Common myeloid progenitor, CD34-positive (primary cell): Measurements from ENCODE around the gene CNTLN.

Experiments
- CTCF ChIA-PET: fragments of 350-600 bp; sonication (Branson Sonifier 250); formaldehyde crosslinking; loops from one replicate; lab custom pipeline; 2021; ENCODE audit warnings: antibody characterized with exemption; lab: Charles Lee
- POLR2A ChIA-PET: fragments of 350-600 bp; sonication (Branson Sonifier 250); formaldehyde crosslinking; loops from one replicate; lab custom pipeline; 2021; ENCODE audit warnings: antibody characterized with exemption; lab: Charles Lee
- DNase-seq, 3 donors: peaks; one replicate each; pipeline versions ENCODE4 v3.0.0 to v3.0.0-alpha.2; 2013
- H3K27ac ChIP-seq, 2 experiments: 1 replicate in 1 of 2; 2 replicates in 1 of 2; pipeline ENCODE4 v1.7.0; 2013; ENCODE audit warnings: inconsistent platforms in 2 of 2, low read length in 2 of 2, mild to moderate bottlenecking in 2 of 2, low read depth in 1 of 2, moderate library complexity in 1 of 2; ENCODE audit not compliant: severe bottlenecking in 2 of 2, insufficient read depth in 1 of 2, poor library complexity in 1 of 2
- H3K27me3 ChIP-seq, 5 experiments: replicated peaks in 2 of 5; 1 replicate in 3 of 5; 2 replicates in 2 of 5; pipeline versions ENCODE4 v1.6.1 to v1.7.0; 2013; ENCODE audit warnings: low read length in 4 of 5, mild to moderate bottlenecking in 2 of 5, moderate library complexity in 2 of 5, inconsistent platforms in 1 of 5; ENCODE audit not compliant: insufficient read depth in 5 of 5, control insufficient read depth in 4 of 5
- H3K36me3 ChIP-seq, 4 experiments: 1 replicate in 2 of 4; 2 replicates in 2 of 4; pipeline versions ENCODE4 v1.6.1 to v1.7.0; 2013; ENCODE audit warnings: low read length in 3 of 4, control low read depth in 1 of 4, mild to moderate bottlenecking in 1 of 4; ENCODE audit not compliant: control insufficient read depth in 4 of 4, insufficient read depth in 4 of 4
- H3K4me1 ChIP-seq, 4 experiments: 1 replicate in 3 of 4; 2 replicates in 1 of 4; pipeline versions ENCODE4 v1.6.1 to v1.7.1; 2013; ENCODE audit warnings: low read length in 3 of 4, mild to moderate bottlenecking in 3 of 4, control low read depth in 1 of 4, inconsistent platforms in 1 of 4, moderate library complexity in 1 of 4; ENCODE audit not compliant: control insufficient read depth in 4 of 4, insufficient read depth in 4 of 4; ENCODE audit errors: control extremely low read depth in 1 of 4
- H3K4me3 ChIP-seq, 7 experiments: 1 replicate in 4 of 7; 2 replicates in 3 of 7; pipeline versions ENCODE4 v1.5.1 to v1.7.0; 2013; ENCODE audit warnings: mild to moderate bottlenecking in 7 of 7, low read length in 6 of 7, moderate library complexity in 6 of 7, inconsistent platforms in 2 of 7, low read depth in 2 of 7, control low read depth in 1 of 7; ENCODE audit not compliant: insufficient read depth in 4 of 7, control insufficient read depth in 1 of 7; ENCODE audit errors: extremely low read depth in 1 of 7
- H3K9me3 ChIP-seq, 5 experiments: 1 replicate in 4 of 5; 2 replicates in 1 of 5; pipeline versions ENCODE4 v1.6.1 to v1.7.1; 2013; ENCODE audit warnings: low read length in 4 of 5, mild to moderate bottlenecking in 2 of 5, inconsistent platforms in 1 of 5, low read depth in 1 of 5, moderate library complexity in 1 of 5; ENCODE audit not compliant: control insufficient read depth in 4 of 5, insufficient read depth in 2 of 5; ENCODE audit errors: control extremely low read depth in 1 of 5
- WGBS: methylation state at CpG from one replicate; pipeline ENCODE4 v1.1.5; 2013; ENCODE audit not compliant: insufficient coverage; 5-methylcytosine and 5-hydroxymethylcytosine counted together

The CNTLN gene

GRCh38 chr9:17121264-17121663 lies 13.6 kb upstream of the CNTLN start:
- CTCF ChIA-PET = no interaction called here
- POLR2A ChIA-PET = no interaction called here

DNA sequence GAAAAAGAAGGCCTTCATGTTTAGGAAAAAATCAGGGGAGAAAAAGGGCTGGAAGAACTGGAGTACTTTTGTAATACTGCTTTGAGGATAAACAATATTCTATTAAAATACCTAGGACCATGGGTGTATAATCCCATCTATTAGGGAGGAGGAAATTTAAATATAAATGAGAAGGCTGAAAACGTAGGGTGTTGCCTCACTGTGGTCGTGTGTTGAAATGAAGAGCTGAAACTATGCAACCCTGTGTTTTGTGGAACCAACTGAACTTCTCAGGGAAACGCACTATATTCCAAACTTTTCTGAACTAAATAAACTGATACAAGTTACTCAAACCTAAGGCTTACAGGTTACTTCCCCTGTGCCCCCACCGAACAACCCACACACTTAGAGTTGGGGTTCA lies 4.5 kb upstream of the CNTLN start:
- CTCF ChIA-PET = no interaction called here
- Histone ChIP-seq H3K27me3 (peaks cover 0 to 2% (median 0%) of the 10 kb centered on the region in 5 experiments), H3K4me1 (peaks cover 0 to 11% (median 8%) of the 10 kb centered on the region in 4 experiments), H3K9me3 (no peaks in the 10 kb centered on the region), H3K36me3 (no peaks in the 10 kb centered on the region), H3K27ac (no peak overlapping the region), H3K4me3 (no peak overlapping the region)
- WGBS = 100% methylated on average over 2 of the region's 4 CpGs
- DNase-seq = no peak
- POLR2A ChIA-PET = no interaction called here

More at GRCh38 chr9:17121264-17121663, 13.6 kb upstream of the CNTLN start:
- no peaks in the 10 kb centered on the region for H3K4me1 ChIP-seq
- H3K36me3 ChIP-seq = no peaks in the 10 kb centered on the region
- H3K4me3 ChIP-seq = no peak overlapping the region
- H3K27ac ChIP-seq = no peak overlapping the region
- WGBS = 96% methylated on average over 2 of the region's 2 CpGs
- H3K27me3 ChIP-seq = no peaks in the 10 kb centered on the region
- H3K9me3 ChIP-seq = no peaks in the 10 kb centered on the region
- DNase-seq = no peak

DNA sequence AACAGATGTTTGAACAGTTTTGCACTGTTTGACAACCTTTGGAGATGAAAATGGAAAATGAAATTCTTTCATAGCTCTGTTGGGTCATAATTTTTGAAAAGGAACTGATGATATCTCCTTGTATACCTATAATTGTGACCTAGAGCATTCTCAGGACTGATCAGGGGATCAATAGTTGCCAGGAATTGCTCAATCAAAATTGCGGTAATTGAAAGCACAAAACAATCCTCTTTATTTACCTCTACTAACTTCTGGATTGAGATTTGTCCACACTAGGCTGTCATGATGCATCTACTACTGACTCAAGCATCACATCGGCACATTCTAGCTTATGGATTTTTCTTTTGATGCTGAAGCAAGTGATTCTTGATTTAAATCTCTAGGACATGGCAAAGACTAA lies 4.1 kb upstream of the CNTLN start:
- no peak for DNase-seq
- Histone ChIP-seq H3K4me1 (peaks cover 0 to 12% (median 8%) of the 10 kb centered on the region in 4 experiments), H3K36me3 (no peaks in the 10 kb centered on the region), H3K4me3 (no peak overlapping the region), H3K27me3 (peaks cover 0 to 2% (median 0%) of the 10 kb centered on the region in 5 experiments), H3K9me3 (no peaks in the 10 kb centered on the region), H3K27ac (no peak overlapping the region)
- WGBS = 89% methylated on average over 1 of the region's 2 CpGs
- ChIA-PET POLR2A (no interaction called here), CTCF (no interaction called here)

GRCh38 chr9:17131494-17131893 lies 3.3 kb upstream of the CNTLN start:
- ChIA-PET POLR2A (no interaction called here), CTCF (no interaction called here)
- no CpG with 5 or more reads among the region's 2 CpGs for WGBS
- H3K27ac ChIP-seq = no peak overlapping the region
- no peak overlapping the region for H3K4me3 ChIP-seq
- peaks cover 0 to 15% (median 8%) of the 10 kb centered on the region in 4 experiments for H3K4me1 ChIP-seq
- DNase-seq = no peak
- H3K27me3 ChIP-seq = peaks cover 0 to 2% (median 0%) of the 10 kb centered on the region in 5 experiments
- H3K36me3 ChIP-seq = no peaks in the 10 kb centered on the region
- H3K9me3 ChIP-seq = no peaks in the 10 kb centered on the region

GRCh38 chr9:17135295-17136160 lies 688 bp downstream of the CNTLN start:
- Histone ChIP-seq H3K27ac (no peak overlapping the region), H3K4me3 (peak overlapping the region; percentile 53 to 94 (median 82)), H3K4me1 (peaks cover 0 to 15% (median 8%) of the 10 kb centered on the region in 4 experiments), H3K27me3 (no peaks in the 10 kb centered on the region), H3K9me3 (no peaks in the 10 kb centered on the region), H3K36me3 (no peaks in the 10 kb centered on the region)
- ChIA-PET CTCF (no interaction called here), POLR2A (no interaction called here)
- 0% methylated on average over 26 of the region's 44 CpGs for WGBS
- peak; percentile 34 to 72 (median 68) for DNase-seq

GRCh38 chr9:17137566-17137965 lies 2.7 kb downstream of the CNTLN start:
- H3K27ac ChIP-seq = no peak overlapping the region
- POLR2A ChIA-PET = no interaction called here
- H3K27me3 ChIP-seq = no peaks in the 10 kb centered on the region
- CTCF ChIA-PET = interaction anchor here (1.3 to 1.6 kb wide), 2 partner anchors 16 to 21 kb away, joined by 3 to 4 read pairs; no protein-coding TSS in a partner anchor
- no peak for DNase-seq
- no peak overlapping the region for H3K4me3 ChIP-seq
- H3K4me1 ChIP-seq = peaks cover 0 to 15% (median 8%) of the 10 kb centered on the region in 4 experiments
- H3K9me3 ChIP-seq = no peaks in the 10 kb centered on the region
- H3K36me3 ChIP-seq = no peaks in the 10 kb centered on the region

DNA sequence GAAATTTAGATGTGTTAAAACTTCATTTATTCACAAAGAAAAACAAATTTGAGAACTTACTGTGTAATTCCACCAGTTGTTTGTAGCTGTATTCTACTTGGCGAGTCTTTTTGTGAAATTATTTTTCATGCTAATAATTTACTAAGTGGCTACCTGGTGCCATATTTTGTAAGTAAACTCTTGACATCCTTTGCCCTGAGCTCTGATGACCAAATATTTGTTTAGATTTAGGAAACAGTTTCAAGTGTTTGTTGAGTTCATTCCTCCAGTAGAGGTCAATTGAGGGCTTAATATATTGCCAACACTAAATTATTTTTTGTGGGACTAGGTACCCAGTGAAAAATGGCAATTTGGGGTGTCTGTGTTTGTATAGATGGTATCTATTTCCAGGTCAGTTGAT lies 3.7 kb downstream of the CNTLN start:
- CTCF ChIA-PET = interaction anchor here (1.3 to 1.6 kb wide), 2 partner anchors 15 to 22 kb away, joined by 3 to 4 read pairs; no protein-coding TSS in a partner anchor
- POLR2A ChIA-PET = no interaction called here

More for the DNA sequence above, 3.7 kb downstream of the CNTLN start:
- H3K27me3 ChIP-seq = no peaks in the 10 kb centered on the region
- no CpG with 5 or more reads among the region's 1 CpG for WGBS
- H3K27ac ChIP-seq = no peak overlapping the region
- H3K4me3 ChIP-seq = no peak overlapping the region
- H3K36me3 ChIP-seq = peaks cover 0 to 4% (median under 1%) of the 10 kb centered on the region in 4 experiments
- H3K4me1 ChIP-seq = peaks cover 0 to 15% (median 8%) of the 10 kb centered on the region in 4 experiments
- DNase-seq = no peak
- H3K9me3 ChIP-seq = no peaks in the 10 kb centered on the region
